Measurements from ENCODE around the gene POLA1.
A peak's percentile ranks its signal among the peaks of the same experiment; 100 is the strongest.
"Not testable (repeated sequence)": the region's sequence is repeated elsewhere in the genome, so short reads cannot be mapped to it uniquely, and the experiment has no call there.

The POLA1 gene

GRCh38 chrX:24851780-24852179 is 158.1 kb downstream of the POLA1 start:
- DNase-seq: no peak
- in situ Hi-C loops (cut with HindIII; ENCODE audit: low pct_ligation_motif_present, low pct_unique_long_range_greater_than_20kb, low sequenced_read_pairs): no loop called here

GRCh38 chrX:24858004-24858746 is 164.5 kb downstream of the POLA1 start:
- no peak for DNase-seq
- in situ Hi-C loops (cut with HindIII; ENCODE audit: low pct_ligation_motif_present, low pct_unique_long_range_greater_than_20kb, low sequenced_read_pairs): no loop called here

GRCh38 chrX:24859211-24859841 is 165.6 kb downstream of the POLA1 start:
- in situ Hi-C loops (cut with HindIII; ENCODE audit: low pct_ligation_motif_present, low pct_unique_long_range_greater_than_20kb, low sequenced_read_pairs): no loop called here
- DNase-seq: no peak

- no peak for DNase-seq
- in situ Hi-C loops (cut with HindIII; ENCODE audit: low pct_ligation_motif_present, low pct_unique_long_range_greater_than_20kb, low sequenced_read_pairs): no loop called here
These were observed 166.4 kb downstream of the POLA1 start for GRCh38 chrX:24860140-24860539.

- in situ Hi-C loops (cut with HindIII; ENCODE audit: low pct_ligation_motif_present, low pct_unique_long_range_greater_than_20kb, low sequenced_read_pairs): no loop called here
- no peak for DNase-seq
These were observed 168.6 kb downstream of the POLA1 start for GRCh38 chrX:24862343-24862742.

GRCh38 chrX:24863779-24864178 is 170.1 kb downstream of the POLA1 start:
- in situ Hi-C loops (cut with HindIII; ENCODE audit: low pct_ligation_motif_present, low pct_unique_long_range_greater_than_20kb, low sequenced_read_pairs); DNase-seq: not testable (repeated sequence)

- in situ Hi-C loops (cut with HindIII; ENCODE audit: low pct_ligation_motif_present, low pct_unique_long_range_greater_than_20kb, low sequenced_read_pairs): no loop called here
- peak; percentile 57 for DNase-seq
These were observed 176.4 kb downstream of the POLA1 start for GRCh38 chrX:24870143-24870542.

- in situ Hi-C loops (cut with HindIII; ENCODE audit: low pct_ligation_motif_present, low pct_unique_long_range_greater_than_20kb, low sequenced_read_pairs): no loop called here
- DNase-seq: no peak
These were observed 181.0 kb downstream of the POLA1 start for GRCh38 chrX:24874604-24875247.

GRCh38 chrX:24876530-24877287 is 183.0 kb downstream of the POLA1 start:
- in situ Hi-C loops (cut with HindIII; ENCODE audit: low pct_ligation_motif_present, low pct_unique_long_range_greater_than_20kb, low sequenced_read_pairs): no loop called here
- no peak for DNase-seq

GRCh38 chrX:24877288-24877664 is 183.6 kb downstream of the POLA1 start:
- in situ Hi-C loops (cut with HindIII; ENCODE audit: low pct_ligation_motif_present, low pct_unique_long_range_greater_than_20kb, low sequenced_read_pairs): no loop called here
- no peak for DNase-seq

GRCh38 chrX:24877854-24878650 is 184.3 kb downstream of the POLA1 start:
- no peak for DNase-seq

GRCh38 chrX:24879679-24880078 is 186.0 kb downstream of the POLA1 start:
- in situ Hi-C loops (cut with HindIII; ENCODE audit: low pct_ligation_motif_present, low pct_unique_long_range_greater_than_20kb, low sequenced_read_pairs): no loop called here
- DNase-seq: no peak

More at GRCh38 chrX:24877854-24878650, 184.3 kb downstream of the POLA1 start:
- in situ Hi-C loops (cut with HindIII; ENCODE audit: low pct_ligation_motif_present, low pct_unique_long_range_greater_than_20kb, low sequenced_read_pairs): no loop called here

- DNase-seq: no peak
- in situ Hi-C loops (cut with HindIII; ENCODE audit: low pct_ligation_motif_present, low pct_unique_long_range_greater_than_20kb, low sequenced_read_pairs): no loop called here
These were observed 193.2 kb downstream of the POLA1 start for GRCh38 chrX:24886916-24887315.

- DNase-seq: no peak
- in situ Hi-C loops (cut with HindIII; ENCODE audit: low pct_ligation_motif_present, low pct_unique_long_range_greater_than_20kb, low sequenced_read_pairs): no loop called here
These were observed 197.0 kb downstream of the POLA1 start for GRCh38 chrX:24890677-24891076.

- in situ Hi-C loops (cut with HindIII; ENCODE audit: low pct_ligation_motif_present, low pct_unique_long_range_greater_than_20kb, low sequenced_read_pairs): no loop called here
These were observed 205.7 kb downstream of the POLA1 start for GRCh38 chrX:24899391-24899790.

GRCh38 chrX:24900234-24900633 is 206.5 kb downstream of the POLA1 start:
- no peak for DNase-seq
- in situ Hi-C loops (cut with HindIII; ENCODE audit: low pct_ligation_motif_present, low pct_unique_long_range_greater_than_20kb, low sequenced_read_pairs): no loop called here

More at GRCh38 chrX:24899391-24899790, 205.7 kb downstream of the POLA1 start:
- DNase-seq: no peak

GRCh38 chrX:24902806-24903205 is 209.1 kb downstream of the POLA1 start:
- in situ Hi-C loops (cut with HindIII; ENCODE audit: low pct_ligation_motif_present, low pct_unique_long_range_greater_than_20kb, low sequenced_read_pairs): no loop called here

GRCh38 chrX:24918715-24919114 is 225.0 kb downstream of the POLA1 start:
- in situ Hi-C loops (cut with HindIII; ENCODE audit: low pct_ligation_motif_present, low pct_unique_long_range_greater_than_20kb, low sequenced_read_pairs): no loop called here
- no peak for DNase-seq

More at GRCh38 chrX:24902806-24903205, 209.1 kb downstream of the POLA1 start:
- no peak for DNase-seq

All from ACHN (cell line).